GM23338 (cell line): ENCODE results near the gene CTNNA1. TPM values are rescaled to one million over a fixed set of nuclear protein-coding genes. Genes with fewer than 3 reads are reported as not detected.

ENCODE experiments used
- ATAC-seq: fragments of 200-7000 bp; cut with Tn5 transposase; 3 replicates; pipeline ENCODE4 v1.9.1; 2020
- DNase-seq: peaks from one replicate; pipeline ENCODE4 v3.0.0-alpha.2; 2015; ENCODE audit warnings: low spot score
- H2AFZ ChIP-seq: fragments of 200-600 bp; sonication (generic); 2 replicates; pipeline ENCODE4 v1.8.0; 2016; ENCODE audit warnings: antibody characterized with exemption, mild to moderate bottlenecking, moderate library complexity
- H3F3A ChIP-seq: fragments of 200-600 bp; sonication (generic); replicated peaks from 2 replicates; pipeline ENCODE4 v1.8.0; 2017; ENCODE audit warnings: antibody characterized with exemption, mixed run types, low read depth
- H3K27ac ChIP-seq: fragments of 200-600 bp; sonication (generic); 2 replicates; pipeline ENCODE4 v1.6.1; 2016; ENCODE audit warnings: low read depth
- H3K27me3 ChIP-seq: fragments of 200-600 bp; sonication (generic); 2 replicates; pipeline ENCODE4 v1.8.0; 2016; ENCODE audit warnings: mild to moderate bottlenecking, mixed run types, moderate library complexity; ENCODE audit not compliant: insufficient read depth
- H3K36me3 ChIP-seq: fragments of 200-600 bp; sonication (generic); 2 replicates; pipeline ENCODE4 v1.8.0; 2016; ENCODE audit warnings: mild to moderate bottlenecking; ENCODE audit not compliant: insufficient read depth
- H3K4me1 ChIP-seq: fragments of 200-600 bp; sonication (generic); 2 replicates; pipeline ENCODE4 v1.8.0; 2016; ENCODE audit warnings: mild to moderate bottlenecking, moderate library complexity; ENCODE audit not compliant: insufficient read depth
- H3K4me2 ChIP-seq: fragments of 200-600 bp; sonication (generic); 2 replicates; pipeline ENCODE4 v1.7.1; 2017; ENCODE audit warnings: mixed run types
- H3K4me3 ChIP-seq: fragments of 200-600 bp; sonication (generic); 2 replicates; pipeline ENCODE4 v1.6.1; 2016; ENCODE audit warnings: mixed run types
- H3K79me2 ChIP-seq: fragments of 200-600 bp; sonication (generic); replicated peaks from 2 replicates; pipeline ENCODE4 v1.8.0; 2017; ENCODE audit warnings: mild to moderate bottlenecking; ENCODE audit not compliant: insufficient read depth
- H3K9me2 ChIP-seq: fragments of 200-600 bp; sonication (generic); 2 replicates; pipeline ENCODE4 v1.8.0; 2017; ENCODE audit not compliant: insufficient read depth
- H4K20me1 ChIP-seq: fragments of 200-600 bp; sonication (generic); replicated peaks from 2 replicates; pipeline ENCODE4 v1.8.0; 2017; ENCODE audit warnings: mild to moderate bottlenecking; ENCODE audit not compliant: insufficient read depth
- H3K27ac Mint-ChIP-seq: 2 replicates; pipeline ENCODE4 v1.8.0; 2020; ENCODE audit warnings: inconsistent platforms, mild to moderate bottlenecking, moderate library complexity, mixed read lengths
- H3K27me3 Mint-ChIP-seq: 3 replicates; pipeline ENCODE4 v1.8.0; 2022; ENCODE audit warnings: low read depth, mild to moderate bottlenecking, moderate library complexity, mixed read lengths, inconsistent platforms; ENCODE audit not compliant: insufficient read depth, poor library complexity
- H3K36me3 Mint-ChIP-seq: 3 replicates; pipeline ENCODE4 v1.8.0; 2021; ENCODE audit warnings: low read depth, mild to moderate bottlenecking, inconsistent platforms, moderate library complexity, mixed read lengths
- H3K4me1 Mint-ChIP-seq: 3 replicates; pipeline ENCODE4 v1.8.0; 2020; ENCODE audit warnings: mild to moderate bottlenecking, inconsistent platforms, mixed read lengths
- H3K4me3 Mint-ChIP-seq: 3 replicates; pipeline ENCODE4 v1.8.0; 2021; ENCODE audit warnings: moderate library complexity, mild to moderate bottlenecking, inconsistent platforms, mixed read lengths
- H3K9me3 Mint-ChIP-seq: 3 replicates; pipeline ENCODE4 v1.8.0; 2020; ENCODE audit warnings: moderate library complexity, mild to moderate bottlenecking, inconsistent platforms, mixed read lengths
- CREB1 ChIP-seq: fragments of 250-450 bp; sonication (Bioruptor Pico); IDR thresholded peaks from 2 replicates; pipeline ENCODE4 v1.5.0; 2020; ENCODE audit warnings: low read depth, mild to moderate bottlenecking, moderate library complexity
- EZH2phosphoT487 ChIP-seq: fragments of 200-600 bp; sonication (generic); IDR thresholded peaks from one replicate; pipeline ENCODE4 v1.8.1; 2018; ENCODE audit warnings: antibody characterized with exemption; ENCODE audit not compliant: unreplicated experiment
- JUNB ChIP-seq: IDR thresholded peaks from one replicate; pipeline ENCODE4 v1.6.1; 2016; ENCODE audit warnings: antibody characterized with exemption; ENCODE audit not compliant: unreplicated experiment
- NANOG ChIP-seq: IDR thresholded peaks from 2 replicates; pipeline ENCODE4 v1.6.1; 2016; ENCODE audit warnings: antibody characterized with exemption, borderline replicate concordance
- POLR2AphosphoS5 ChIP-seq: IDR thresholded peaks from 2 replicates; pipeline ENCODE4 v1.6.1; 2016; ENCODE audit warnings: antibody characterized with exemption, low read depth
- STAT1 ChIP-seq: IDR thresholded peaks from one replicate; pipeline ENCODE4 v1.6.1; 2016; ENCODE audit warnings: antibody characterized with exemption; ENCODE audit not compliant: unreplicated experiment
- ZNF114 ChIP-seq: fragments of 250-450 bp; sonication (Bioruptor Pico); IDR thresholded peaks from 2 replicates; pipeline ENCODE4 v1.5.0; 2020; ENCODE audit warnings: mild to moderate bottlenecking, moderate library complexity
- ZNF331 ChIP-seq: fragments of 250-450 bp; sonication (Bioruptor Pico); IDR thresholded peaks from 2 replicates; pipeline ENCODE4 v1.5.0; 2020; ENCODE audit warnings: low read depth, mild to moderate bottlenecking, moderate library complexity
- ZNF462 ChIP-seq: fragments of 250-450 bp; sonication (Bioruptor Pico); IDR thresholded peaks from 2 replicates; pipeline ENCODE4 v1.5.0; 2020; ENCODE audit warnings: mild to moderate bottlenecking, moderate library complexity
- polyA plus RNA-seq: library from polyadenylated mRNA; unstranded; fragments of >200 nt; fragmentation: Nextera tagmentation; extraction: Ambion mirVana; gene quantifications from 2 replicates; pipeline ENCODE4 v1.2.1, GENCODE V29; 2016
- total RNA-seq: library from RNA; depleted of rRNA; stranded (reverse); fragments of >200 nt; shearing (Covaris generic); gene quantifications from 2 replicates; pipeline ENCODE4 v1.2.3, GENCODE V29; 2014
- TF ChIP-seq, protein P1 (sequence below): IDR thresholded peaks from 2 replicates; pipeline ENCODE4 v1.6.1; 2016; ENCODE audit warnings: antibody characterized with exemption
- TF ChIP-seq, protein P2 (sequence below): IDR thresholded peaks from one replicate; pipeline ENCODE4 v1.6.1; 2018; ENCODE audit warnings: antibody characterized with exemption; ENCODE audit not compliant: unreplicated experiment

Gene CTNNA1
- total and polyA plus RNA-seq, 2 experiments from 2014 or later = 111 to 348 TPM

- H3K9me3 Mint-ChIP-seq = no peaks in the 10 kb centered on the region
- ATAC-seq (no peak), DNase-seq (no peak)
- Histone ChIP-seq H3K4me2 (no peak overlapping the region), H3K36me3 (no peaks in the 10 kb centered on the region), H3F3A (no peaks in the 10 kb centered on the region), H3K9me2 (0 out of 2 replicates have a peak, but pooled peaks cover 3% of the 10 kb centered on the region), H3K4me1 (peaks cover 20% of the 10 kb centered on the region), H3K79me2 (no peaks in the 10 kb centered on the region), H4K20me1 (no peaks in the 10 kb centered on the region), H2AFZ (no peak overlapping the region), H3K27ac (no peak overlapping the region), H3K27me3 (no peaks in the 10 kb centered on the region), H3K4me3 (no peak overlapping the region)
- H3K4me3 Mint-ChIP-seq = no peak overlapping the region
- peaks cover 4% of the 10 kb centered on the region for H3K27me3 Mint-ChIP-seq
- H3K27ac Mint-ChIP-seq = no peak overlapping the region
- H3K36me3 Mint-ChIP-seq = no peaks in the 10 kb centered on the region; the same call in 2 of the 3 replicates
- TF ChIP-seq NANOG = no peak
- TF ChIP-seq EZH2phosphoT487 = no peak
- no peak for TF ChIP-seq STAT1
- no peak for TF ChIP-seq ZNF462 (CRISPR knock-in tag)
- no peak for TF ChIP-seq ZNF114 (CRISPR knock-in tag)
- no peak for TF ChIP-seq CREB1 (CRISPR knock-in tag)
- no peak for TF ChIP-seq JUNB
- TF ChIP-seq POLR2AphosphoS5 = no peak
- TF ChIP-seq, protein P1, sequence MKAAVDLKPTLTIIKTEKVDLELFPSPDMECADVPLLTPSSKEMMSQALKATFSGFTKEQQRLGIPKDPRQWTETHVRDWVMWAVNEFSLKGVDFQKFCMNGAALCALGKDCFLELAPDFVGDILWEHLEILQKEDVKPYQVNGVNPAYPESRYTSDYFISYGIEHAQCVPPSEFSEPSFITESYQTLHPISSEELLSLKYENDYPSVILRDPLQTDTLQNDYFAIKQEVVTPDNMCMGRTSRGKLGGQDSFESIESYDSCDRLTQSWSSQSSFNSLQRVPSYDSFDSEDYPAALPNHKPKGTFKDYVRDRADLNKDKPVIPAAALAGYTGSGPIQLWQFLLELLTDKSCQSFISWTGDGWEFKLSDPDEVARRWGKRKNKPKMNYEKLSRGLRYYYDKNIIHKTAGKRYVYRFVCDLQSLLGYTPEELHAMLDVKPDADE = no peak
- TF ChIP-seq ZNF331 (CRISPR knock-in tag) = no peak
- TF ChIP-seq, protein P2, sequence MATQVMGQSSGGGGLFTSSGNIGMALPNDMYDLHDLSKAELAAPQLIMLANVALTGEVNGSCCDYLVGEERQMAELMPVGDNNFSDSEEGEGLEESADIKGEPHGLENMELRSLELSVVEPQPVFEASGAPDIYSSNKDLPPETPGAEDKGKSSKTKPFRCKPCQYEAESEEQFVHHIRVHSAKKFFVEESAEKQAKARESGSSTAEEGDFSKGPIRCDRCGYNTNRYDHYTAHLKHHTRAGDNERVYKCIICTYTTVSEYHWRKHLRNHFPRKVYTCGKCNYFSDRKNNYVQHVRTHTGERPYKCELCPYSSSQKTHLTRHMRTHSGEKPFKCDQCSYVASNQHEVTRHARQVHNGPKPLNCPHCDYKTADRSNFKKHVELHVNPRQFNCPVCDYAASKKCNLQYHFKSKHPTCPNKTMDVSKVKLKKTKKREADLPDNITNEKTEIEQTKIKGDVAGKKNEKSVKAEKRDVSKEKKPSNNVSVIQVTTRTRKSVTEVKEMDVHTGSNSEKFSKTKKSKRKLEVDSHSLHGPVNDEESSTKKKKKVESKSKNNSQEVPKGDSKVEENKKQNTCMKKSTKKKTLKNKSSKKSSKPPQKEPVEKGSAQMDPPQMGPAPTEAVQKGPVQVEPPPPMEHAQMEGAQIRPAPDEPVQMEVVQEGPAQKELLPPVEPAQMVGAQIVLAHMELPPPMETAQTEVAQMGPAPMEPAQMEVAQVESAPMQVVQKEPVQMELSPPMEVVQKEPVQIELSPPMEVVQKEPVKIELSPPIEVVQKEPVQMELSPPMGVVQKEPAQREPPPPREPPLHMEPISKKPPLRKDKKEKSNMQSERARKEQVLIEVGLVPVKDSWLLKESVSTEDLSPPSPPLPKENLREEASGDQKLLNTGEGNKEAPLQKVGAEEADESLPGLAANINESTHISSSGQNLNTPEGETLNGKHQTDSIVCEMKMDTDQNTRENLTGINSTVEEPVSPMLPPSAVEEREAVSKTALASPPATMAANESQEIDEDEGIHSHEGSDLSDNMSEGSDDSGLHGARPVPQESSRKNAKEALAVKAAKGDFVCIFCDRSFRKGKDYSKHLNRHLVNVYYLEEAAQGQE = no peak
- H3K4me1 Mint-ChIP-seq = peaks cover 26% of the 10 kb centered on the region
These were observed 222.0 kb downstream of the CTNNA1 start for GRCh38 chr5:138975098-138975847.
